Activated CD4-positive, alpha-beta T cell treated with anti-CD3 and anti-CD28 coated beads for 48 hours (primary cell): ENCODE measurements around the gene C1QL4.
A peak's percentile ranks its signal among the peaks of the same experiment; 100 is the strongest.
"Not testable (repeated sequence)": the region's sequence is repeated elsewhere in the genome, so short reads cannot be mapped to it uniquely, and the experiment has no call there.

Source experiments
- DNase-seq: peaks from one replicate; pipeline ENCODE4 v3.0.0-alpha.2; 2020

The C1QL4 gene

DNA sequence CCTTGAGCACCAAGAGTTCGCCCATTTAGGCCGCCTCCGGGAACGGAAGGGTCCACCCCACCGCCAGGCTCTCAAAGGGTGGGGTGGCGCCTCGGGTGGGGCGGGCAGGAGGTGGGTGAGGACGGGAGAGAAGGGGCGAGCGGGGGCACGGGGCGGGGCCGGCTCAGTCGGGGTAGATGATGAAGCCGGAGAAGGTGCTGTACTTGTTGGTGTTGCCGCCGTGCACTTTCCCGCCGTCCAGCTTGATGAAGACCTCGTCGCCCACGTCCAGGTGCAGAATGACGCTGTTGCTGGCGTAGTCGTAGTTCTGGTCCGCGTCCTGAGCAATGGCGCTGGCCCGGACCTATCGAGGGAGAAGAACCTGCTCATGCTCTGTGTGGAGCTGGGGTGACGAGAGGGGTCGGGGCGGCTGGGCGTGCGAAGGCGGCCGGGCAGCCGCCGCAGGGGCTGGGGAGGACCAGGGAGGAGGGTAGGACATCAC lies 4.1 kb downstream of the C1QL4 start:
- DNase-seq: no peak

DNA sequence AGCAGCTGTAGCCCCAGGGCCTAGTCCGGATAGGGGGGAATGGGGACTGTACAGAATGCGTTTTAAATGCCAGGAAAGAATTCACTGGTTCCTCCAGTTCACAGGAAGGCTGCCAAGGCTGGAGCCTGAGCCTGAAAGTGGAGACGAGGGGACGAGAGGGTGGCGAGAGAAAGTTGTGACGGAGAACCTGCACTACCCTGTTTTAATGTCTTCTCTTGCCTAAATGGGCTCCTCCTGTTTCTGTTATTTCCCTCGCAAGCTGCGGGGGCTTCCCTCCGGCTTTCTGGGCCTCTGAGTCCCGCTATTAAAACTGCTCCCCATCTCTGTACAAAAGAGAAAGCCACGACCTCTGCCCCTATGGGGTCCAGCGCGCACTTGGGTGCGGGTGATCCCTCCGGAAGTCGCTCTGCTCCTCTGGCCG lies 4.5 kb downstream of the C1QL4 start:
- no peak for DNase-seq

- no peak for DNase-seq
Measured at GRCh38 chr12:49331380-49332222, 5.4 kb downstream of the C1QL4 start.

DNA sequence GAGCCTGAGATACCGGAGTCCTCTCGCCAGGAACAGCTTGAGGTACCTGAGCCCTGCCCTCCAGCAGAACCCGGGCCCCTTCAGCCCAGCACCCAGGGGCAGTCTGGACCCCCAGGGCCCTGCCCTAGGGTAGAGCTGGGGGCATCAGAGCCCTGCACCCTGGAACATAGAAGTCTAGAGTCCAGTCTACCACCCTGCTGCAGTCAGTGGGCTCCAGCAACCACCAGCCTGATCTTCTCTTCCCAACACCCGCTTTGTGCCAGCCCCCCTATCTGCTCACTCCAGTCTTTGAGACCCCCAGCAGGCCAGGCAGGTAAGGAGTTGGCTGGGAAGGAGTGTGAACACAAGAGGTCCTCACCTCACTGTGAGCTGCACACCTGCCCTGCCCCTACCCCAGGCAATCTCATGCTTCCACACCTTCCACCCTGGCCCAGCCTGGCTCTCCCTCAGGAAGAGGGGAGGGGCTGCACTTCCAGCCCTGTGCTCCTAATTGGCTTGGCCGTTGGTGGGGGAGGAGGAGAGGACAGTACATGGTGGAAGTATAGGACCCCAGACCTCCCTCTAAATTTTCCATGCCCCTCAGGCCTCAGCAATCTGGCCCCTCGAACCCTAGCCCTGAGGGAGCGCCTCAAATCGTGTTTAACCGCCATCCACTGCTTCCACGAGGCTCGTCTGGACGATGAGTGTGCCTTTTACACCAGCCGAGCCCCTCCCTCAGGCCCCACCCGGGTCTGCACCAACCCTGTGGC lies 6.2 kb downstream of the C1QL4 start:
- no peak for DNase-seq

- no peak for DNase-seq
Measured at GRCh38 chr12:49330032-49330619, 6.9 kb downstream of the C1QL4 start.

DNA sequence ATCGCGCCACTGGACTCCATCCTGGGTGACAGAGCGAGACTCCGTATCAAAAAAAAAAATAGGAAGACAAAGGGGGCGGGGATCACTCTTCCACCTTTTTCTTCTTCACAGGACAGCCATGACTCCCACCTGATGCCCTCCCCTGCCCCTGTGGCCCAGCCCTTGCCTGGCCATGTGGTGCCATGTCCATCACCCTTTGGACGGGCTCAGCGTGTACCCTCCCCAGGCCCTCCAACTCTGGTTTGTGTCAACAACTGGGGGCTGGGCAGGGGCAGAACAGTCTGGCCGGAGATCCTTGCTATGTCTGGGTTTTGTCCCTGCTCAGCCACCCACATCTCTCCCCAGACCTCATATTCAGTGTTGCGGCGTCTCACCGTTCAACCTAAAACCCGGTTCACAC lies 8.2 kb downstream of the C1QL4 start:
- DNase-seq: no peak

DNA sequence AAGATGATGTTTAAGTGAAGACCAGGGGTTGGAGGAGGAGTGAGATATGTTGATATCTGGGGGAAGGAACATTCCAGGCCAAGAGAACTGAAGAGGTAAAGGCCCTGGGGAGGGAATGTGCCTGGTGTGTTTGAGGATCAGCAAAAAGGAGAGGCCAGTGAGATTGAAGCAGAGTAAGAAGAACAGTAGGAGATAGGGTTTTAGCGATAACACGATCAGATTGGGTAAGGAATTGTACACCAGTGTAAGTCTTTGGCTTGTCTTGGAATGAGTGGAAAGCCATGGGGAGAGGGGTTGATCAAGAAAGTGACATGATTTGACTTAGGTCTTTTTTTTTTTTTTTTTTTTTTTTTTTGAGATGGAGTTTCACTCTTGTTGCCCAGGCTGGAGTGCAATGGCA lies 9.1 kb downstream of the C1QL4 start:
- no peak for DNase-seq

DNA sequence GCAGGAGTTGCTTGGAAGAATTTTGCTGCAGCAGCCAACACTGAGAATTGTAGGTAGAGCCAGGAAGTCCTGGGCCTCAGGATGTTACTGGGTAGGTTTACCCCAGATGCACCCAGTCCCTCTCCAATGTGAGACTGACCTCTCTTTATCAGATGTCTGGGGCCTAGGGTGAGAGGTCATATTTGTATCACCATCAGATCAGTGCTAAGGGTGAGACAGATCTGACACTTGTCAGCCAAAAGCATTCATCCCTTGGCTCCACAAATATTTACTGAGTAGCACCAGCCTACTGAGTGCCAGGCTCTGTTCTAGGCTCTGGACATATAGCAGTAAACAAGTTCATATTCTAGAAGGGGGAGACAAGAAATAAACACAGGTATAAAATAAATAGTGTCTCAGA lies 9.6 kb downstream of the C1QL4 start:
- DNase-seq: no peak

DNA sequence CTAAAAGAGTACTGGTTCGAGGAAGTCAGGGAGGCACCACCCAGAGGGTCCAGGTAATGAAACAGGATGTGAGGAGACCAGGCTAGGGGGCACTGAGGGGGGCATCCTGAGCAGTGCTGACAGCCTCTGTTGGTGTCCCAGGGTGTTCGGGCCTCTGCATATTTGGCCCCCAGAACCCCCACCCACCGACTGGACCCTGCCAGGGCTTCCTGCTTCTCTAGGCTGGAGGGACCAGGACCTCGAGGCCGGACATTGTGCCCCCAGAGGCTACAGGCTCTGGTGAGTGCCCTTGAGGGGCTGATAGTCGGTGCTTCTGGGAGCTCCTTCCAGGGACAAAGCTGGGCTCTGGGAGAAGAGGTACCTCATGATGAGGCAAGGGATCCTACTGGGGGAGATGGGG lies 11.4 kb downstream of the C1QL4 start:
- DNase-seq: no peak

DNA sequence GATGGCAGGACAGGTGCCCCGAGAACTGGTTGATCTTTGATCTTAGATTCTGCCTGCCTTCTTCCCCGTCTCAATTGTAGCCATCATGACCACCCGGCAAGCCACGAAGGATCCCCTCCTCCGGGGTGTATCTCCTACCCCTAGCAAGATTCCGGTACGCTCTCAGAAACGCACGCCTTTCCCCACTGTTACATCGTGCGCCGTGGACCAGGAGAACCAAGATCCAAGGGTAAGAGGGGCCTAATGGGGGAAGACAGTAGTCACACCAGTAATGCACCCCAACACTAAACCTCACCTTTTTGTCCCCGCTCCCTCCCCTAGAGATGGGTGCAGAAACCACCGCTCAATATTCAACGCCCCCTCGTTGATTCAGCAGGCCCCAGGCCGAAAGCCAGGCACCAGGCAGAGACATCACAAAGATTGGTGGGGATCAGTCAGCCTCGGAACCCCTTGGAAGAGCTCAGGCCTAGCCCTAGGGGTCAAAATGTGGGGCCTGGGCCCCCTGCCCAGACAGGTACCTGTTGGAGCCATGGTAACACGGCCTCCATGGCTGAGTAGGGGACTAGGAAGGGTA lies 13.4 kb downstream of the C1QL4 start:
- no peak for DNase-seq

- DNase-seq: peak; percentile 98
Measured at GRCh38 chr12:49322708-49323523, 14.1 kb downstream of the C1QL4 start, which contains the start of gene TROAP. Gene TROAP, plus strand, starts transcription at chr12:49323255. Its CDS starts 354 bp downstream, at chr12:49323609.

DNA sequence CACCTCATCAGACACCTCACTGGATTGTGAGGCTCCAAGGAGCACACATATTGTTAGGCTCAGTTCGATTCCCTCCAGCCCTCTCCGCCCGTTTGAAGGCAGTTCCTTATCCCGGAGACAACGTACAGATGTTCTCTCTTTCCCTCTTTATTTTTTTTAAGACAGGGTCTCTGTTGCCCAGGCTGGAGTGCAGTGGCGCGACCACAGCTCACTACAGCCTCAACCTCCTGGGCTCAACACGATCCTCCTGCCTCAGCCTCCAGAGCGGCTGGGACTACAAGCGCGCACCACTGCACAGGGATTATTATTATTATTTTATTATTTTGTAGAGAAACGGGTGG lies 14.7 kb downstream of the C1QL4 start:
- no peak for DNase-seq

- not testable (repeated sequence) for DNase-seq
Measured at GRCh38 chr12:49320411-49321103, 16.4 kb downstream of the C1QL4 start.

DNA sequence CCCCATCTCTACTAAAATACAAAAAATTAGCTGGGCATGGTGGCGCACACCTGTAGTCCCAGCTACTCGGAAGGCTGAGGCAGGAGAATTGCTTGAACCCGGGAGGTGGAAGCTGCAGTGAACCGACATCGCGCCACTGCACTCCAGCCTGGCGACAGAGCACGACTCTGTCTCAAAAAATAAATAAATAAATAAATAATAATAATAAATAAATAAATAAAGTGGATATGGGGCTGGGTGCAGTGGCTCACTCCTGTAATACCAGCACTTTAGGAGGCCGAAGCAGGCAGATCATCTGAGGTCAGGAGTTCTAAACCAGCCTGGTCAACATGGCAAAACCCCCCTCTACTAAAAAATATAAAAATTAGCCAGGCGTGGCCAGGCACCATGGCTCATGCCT lies 19.9 kb downstream of the C1QL4 start:
- DNase-seq: not testable (repeated sequence)

DNA sequence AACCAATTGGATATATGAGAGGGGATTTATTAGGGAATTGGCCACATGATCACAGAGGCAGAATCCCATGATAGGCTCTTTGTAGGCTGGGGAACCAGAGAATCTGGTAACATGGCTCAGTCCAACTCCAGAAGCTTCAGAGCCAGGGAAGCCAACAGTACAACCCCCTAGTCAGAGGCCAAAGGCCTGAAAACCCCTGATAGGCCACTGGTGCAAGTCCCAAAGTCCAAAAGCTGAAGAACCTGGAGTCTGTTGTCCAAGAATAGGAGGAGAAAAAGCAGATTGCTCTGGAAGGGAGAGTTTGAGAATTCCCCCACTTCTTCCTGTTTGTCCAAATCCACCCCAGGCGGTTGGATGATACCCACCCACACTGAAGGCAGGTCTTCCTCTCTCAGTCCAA lies 22.2 kb downstream of the C1QL4 start:
- DNase-seq: no peak

- DNase-seq: not testable (repeated sequence)
Measured at GRCh38 chr12:49310451-49311000, 26.5 kb downstream of the C1QL4 start.

GRCh38 chr12:49309386-49309785 lies 27.6 kb downstream of the C1QL4 start:
- no peak for DNase-seq

DNA sequence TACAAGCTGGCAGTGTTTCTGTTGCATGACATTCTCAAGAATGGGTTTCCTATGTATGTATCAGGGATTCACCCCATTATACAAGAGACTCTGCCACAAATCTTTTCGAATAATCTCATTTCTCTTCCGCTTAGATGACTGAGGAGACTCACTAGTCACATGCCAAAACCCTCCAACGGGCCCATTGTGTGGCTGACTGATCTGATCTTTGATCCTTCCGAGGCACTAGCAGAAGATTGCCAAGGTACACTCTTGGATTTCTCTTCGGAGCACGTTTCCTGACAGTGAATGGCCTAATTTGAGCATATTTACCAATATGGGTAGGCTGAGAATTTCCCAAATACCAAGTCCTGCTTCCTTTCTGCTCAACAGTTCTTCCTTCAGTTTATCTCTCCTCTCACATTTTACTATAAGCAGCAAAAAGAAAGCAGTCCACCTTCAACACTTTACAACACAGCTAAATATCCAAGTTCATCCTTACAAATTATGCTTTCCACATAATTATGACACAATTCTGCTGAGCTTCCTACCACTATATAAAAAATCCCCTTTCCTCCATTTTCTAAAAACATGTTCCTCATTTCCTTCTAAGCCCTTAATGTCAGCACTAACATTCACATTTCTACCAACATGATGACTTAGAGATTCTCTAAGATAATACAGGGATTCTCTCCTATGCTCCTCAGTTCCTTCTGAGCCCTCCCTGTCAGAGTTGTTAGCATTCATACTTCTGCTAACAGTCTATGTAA lies 31.1 kb downstream of the C1QL4 start:
- no peak for DNase-seq

- DNase-seq: no peak
Measured at GRCh38 chr12:49304161-49304560, 32.8 kb downstream of the C1QL4 start.

DNA sequence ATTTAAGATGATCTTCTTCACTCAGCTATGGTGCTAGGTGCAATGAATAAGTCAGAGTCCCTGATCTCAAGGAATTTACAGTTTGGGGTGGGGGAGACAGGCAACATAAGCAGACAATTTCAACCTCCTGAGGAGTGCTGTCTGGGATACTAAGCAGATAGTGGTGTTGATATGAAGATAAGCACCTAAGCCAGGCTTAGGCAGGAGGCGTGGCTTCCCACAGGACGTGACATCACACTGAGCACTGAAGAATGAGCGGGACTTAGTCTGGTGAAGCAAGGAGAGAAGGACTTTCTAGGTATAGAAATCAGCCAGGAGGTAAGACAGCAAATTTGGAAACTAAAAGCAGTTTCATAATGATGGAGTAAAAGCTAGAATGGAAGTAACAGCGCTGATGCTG lies 35.2 kb downstream of the C1QL4 start:
- peak; percentile 65 for DNase-seq

DNA sequence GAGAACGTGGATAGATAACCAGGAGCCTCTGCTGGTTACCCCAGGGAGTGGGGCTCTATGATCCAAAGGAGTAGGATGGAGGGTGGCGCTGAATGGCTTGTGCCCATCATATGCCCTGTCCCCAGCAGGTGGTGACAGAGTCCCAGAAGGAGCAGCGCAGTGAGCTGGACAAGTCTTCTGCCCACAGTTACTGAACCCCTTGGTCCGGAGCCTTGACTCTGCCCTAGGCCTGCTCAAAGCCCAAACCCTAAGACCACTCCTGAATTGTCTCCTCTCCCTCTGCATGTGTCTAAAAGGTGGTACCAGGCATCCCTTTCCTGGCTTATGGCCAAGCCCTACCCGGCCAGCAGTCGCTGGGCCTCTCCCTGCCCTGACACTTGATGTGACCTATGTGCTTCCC lies 38.8 kb downstream of the C1QL4 start:
- no peak for DNase-seq
